Measurements from ENCODE around the gene RUFY4. TPM values are rescaled to one million over a fixed set of nuclear protein-coding genes. Genes with fewer than 3 reads are reported as not detected.
A peak's percentile ranks its signal among the peaks of the same experiment; 100 is the strongest.
"Not testable (repeated sequence)": the region's sequence is repeated elsewhere in the genome, so short reads cannot be mapped to it uniquely, and the experiment has no call there.

The RUFY4 gene
- total RNA-seq, 1 donor from 2014 or later: not detected

DNA sequence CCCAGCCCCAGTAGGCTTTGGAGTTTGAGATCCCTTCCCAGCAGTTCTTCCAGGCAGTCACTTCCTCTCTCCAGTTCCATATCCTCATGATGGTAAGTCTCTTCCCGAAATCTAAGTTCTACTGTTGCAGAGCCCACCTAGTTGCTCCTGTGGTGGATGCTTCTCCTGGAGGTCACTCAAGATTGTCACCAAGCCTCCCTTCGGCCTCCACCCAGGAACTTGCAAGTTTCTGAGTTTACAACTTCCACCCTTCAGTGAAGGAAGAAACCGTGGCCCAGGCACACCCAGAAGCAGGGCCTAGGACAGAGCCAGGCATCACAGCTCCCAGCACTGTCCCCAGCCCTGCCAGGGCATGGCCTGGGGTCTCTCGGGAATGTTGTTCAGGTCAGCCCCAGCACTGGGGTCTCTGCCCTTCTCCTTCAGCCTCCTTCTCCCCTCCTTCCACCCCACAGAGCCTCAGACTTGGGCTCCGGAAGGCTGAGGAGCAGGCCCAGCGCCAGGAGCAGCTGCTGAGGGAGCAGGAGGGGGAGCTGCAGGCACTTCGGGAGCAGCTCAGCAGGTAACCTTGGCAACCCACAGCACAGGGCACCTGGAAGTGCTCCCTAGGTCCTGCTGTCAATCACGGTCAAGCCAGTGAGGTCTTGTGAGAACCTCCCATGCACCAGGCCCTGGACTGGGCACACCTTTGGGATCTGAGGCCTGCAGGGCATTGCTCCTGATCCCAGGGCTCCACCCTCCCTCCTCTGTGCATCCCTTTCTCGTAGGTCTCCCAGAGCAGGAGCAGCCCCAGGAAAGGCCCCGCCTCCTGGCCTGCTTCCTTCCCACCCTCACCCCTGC, 7.1 kb downstream of the RUFY4 start:
- ATAC-seq (no peak), DNase-seq (ENCODE audit: missing footprints) (no peak)
- intact Hi-C loops (cut with DNase I): no loop called here

DNA sequence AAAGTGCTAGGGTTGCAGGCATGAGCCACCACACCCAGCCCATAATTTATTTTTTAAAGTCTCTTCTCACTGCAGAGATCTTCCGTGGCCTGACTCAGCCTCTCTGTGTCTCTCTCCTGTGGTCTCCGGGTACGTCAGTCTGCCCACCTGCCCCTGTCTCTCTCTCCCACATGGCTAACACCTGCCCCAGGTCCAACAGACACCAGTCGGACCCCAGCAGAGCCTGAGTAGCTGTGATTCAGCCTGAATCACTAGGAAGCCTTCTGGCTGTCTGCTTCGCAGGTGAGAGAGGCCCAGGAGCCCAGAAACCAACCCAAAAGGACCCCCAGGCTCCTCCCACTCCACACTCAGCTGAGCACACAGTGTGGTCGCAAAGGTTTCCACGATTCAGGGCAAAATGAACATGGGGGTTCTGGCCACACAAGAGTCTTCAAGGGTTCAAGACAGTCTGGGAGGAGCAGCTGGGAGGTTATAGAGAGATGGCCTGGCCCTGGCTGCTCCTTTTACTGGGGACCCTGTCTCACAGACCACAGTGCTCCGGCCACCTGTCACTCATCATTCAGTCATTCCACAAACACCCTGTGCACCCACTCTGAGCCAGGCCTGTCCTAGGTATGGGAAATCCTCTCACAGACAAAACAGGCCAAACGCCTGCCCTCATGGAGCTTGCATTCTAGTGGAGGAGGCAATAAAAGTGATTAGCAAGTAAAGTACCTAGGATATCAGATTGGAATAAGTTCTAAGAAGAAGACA, 8.6 kb downstream of the RUFY4 start:
- intact Hi-C loops (cut with DNase I): no loop called here
- DNase-seq (ENCODE audit: missing footprints) (no peak), ATAC-seq (no peak)

DNA sequence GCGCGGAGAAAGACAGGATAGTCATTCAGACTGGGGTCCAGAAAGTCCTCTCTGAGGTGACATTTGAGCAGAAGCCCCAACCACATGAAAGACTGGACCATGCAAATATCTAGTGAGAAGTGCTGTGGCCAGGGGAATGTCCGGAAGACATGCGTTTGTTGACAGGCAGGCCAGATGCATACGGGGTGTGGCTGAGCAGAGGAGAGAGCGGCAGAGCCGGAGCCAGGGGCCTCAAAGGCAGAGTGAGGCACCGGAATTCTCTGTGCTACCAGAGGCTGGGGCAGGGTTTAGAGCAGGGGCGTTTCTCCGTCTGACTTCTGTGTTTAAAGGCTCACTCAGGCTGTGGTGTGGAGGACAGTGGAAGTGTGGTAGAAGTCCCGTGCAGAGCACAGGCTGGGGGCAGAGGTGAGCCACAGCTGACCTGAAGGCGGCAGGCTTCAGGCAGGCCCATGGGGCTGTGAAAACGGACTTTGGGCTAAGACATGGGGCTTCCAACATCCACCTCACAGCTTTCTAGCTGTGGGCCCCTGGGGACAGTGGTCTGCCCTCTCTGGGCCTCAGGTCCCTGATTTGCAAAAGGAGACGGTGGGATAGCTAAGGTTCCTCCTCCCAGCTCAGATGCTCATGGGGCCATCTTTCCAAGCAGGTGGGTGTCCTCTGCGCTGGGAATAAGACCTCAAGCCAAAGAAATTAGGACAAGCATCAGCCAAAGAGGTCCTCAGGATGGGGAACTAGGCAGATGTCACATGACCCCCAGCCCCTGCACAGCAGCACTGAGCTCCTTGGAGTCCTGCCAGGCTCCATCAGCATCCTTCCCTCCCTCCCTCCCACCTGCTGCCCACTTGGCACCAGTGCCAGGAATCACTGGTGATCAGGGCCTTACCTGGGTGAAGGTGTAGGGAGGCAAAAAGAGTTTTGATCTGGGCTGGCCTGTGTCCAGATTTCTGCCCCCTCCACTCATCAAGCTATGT, 11.2 kb downstream of the RUFY4 start:
- no peak for ATAC-seq
- intact Hi-C loops (cut with DNase I): no loop called here
- DNase-seq (ENCODE audit: missing footprints): no peak

DNA sequence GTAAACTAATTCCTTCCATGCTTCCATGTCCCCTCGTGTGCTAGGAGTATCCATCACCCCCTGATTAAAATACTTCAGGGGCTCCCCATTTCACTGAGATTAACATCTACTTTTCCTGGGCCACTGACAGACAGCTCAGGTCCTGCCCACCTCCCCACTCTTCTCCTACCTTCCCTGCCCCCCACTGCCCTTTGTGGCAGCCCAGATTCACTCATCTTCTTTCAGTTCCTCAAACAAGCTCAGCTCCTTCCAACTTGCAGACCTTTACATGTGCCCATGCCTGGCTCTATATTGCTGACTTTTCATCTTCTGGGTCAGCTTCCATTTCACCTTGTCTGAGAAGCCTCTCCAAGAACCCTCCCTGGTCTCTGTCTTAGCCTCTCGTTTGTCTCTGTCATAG, 12.0 kb downstream of the RUFY4 start:
- intact Hi-C loops (cut with DNase I): no loop called here
- no peak for ATAC-seq
- no peak for DNase-seq (ENCODE audit: missing footprints)

DNA sequence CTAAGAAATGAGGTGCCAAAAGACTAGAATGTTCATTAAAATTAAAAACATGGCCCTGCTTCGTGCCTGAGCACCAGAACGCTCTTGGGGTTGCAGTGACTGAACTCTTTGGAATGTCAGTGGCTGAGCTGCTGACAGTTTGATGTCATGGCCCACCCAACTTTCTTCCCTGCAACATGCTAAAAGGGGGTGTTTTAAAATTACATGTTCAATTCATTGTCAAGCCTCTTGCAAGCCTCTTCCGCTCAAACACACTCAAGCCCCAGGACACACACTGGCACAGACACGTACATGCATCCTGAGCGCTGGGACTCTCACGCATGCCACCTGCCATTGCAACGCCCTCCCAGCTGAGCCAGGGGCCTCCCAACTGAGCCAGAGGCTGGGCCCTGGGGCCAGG, 12.6 kb downstream of the RUFY4 start:
- no peak for ATAC-seq
- DNase-seq (ENCODE audit: missing footprints): no peak
- intact Hi-C loops (cut with DNase I): no loop called here

DNA sequence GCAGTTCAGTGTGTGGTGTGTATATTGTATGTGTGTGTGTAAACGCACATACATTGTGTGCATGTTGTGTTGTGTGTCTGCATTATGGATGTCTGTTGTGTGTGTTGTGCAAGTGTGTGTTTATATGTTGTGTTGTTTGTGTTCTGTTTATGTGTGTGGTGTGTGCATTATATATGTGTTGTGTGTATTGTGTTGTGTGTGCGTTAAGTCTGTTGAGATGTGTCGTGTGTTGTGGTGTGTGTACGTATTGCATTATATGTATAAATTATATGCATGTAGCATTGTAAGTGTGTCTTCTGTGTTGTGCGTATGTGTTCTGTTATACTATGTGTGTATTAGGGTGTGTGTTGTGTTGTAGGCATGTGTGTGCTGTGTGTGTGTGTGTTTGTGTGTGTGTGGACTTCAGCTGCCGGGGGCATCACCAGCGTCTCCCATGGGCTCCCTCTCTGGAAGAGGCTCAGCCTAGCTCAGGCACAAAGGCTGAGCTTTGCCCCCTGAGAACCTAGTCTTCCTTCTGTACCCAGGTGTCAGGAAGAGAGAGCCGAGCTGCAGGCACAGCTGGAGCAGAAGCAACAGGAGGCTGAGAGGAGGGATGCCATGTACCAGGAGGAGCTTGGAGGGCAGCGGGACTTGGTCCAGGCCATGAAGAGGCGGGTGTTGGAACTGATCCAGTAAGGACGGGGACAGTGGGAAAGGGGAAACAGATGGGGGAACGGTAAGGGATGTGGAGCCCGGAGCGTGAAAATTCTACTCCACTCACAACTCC, 13.7 kb downstream of the RUFY4 start:
- no peak for ATAC-seq
- intact Hi-C loops (cut with DNase I): no loop called here
- DNase-seq (ENCODE audit: missing footprints): no peak

DNA sequence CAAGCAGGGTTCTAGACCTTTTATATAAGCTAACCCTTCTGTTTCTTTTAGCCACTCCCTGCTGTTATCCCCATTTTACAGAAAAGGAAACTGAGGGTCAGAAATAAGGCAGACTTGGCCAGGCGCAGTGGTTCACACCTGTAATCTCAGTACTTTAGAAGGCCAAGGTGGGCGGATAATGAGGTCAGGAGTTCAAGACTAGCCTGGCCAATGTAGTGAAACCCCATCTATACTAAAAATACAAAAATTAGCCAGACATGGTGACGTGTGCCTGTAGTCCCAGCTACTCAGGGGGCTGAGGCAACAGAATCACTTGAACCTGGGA, 14.3 kb downstream of the RUFY4 start:
- ATAC-seq: no peak
- intact Hi-C loops (cut with DNase I): no loop called here
- DNase-seq (ENCODE audit: missing footprints): no peak

DNA sequence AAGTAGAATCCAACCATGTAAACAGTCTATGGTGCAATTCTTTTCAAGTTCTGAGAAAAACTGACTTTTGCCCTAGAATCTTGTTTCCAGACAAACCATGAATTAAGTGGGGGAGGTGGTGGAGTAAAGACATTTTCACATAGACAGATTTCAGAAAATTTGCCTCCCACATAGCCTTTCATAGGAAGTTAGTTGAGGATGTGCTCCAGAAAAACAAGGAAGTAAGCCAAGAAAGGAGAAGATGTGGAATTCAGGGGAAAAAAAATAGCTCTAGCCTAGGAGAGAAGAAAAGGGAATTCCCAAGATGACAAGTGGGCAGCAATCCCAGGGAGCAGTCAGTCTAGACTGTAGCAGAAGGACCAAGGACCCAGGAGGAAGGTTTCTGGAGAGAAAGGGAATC, 17.4 kb downstream of the RUFY4 start:
- DNase-seq (ENCODE audit: missing footprints): no peak
- intact Hi-C loops (cut with DNase I): no loop called here
- ATAC-seq: no peak

DNA sequence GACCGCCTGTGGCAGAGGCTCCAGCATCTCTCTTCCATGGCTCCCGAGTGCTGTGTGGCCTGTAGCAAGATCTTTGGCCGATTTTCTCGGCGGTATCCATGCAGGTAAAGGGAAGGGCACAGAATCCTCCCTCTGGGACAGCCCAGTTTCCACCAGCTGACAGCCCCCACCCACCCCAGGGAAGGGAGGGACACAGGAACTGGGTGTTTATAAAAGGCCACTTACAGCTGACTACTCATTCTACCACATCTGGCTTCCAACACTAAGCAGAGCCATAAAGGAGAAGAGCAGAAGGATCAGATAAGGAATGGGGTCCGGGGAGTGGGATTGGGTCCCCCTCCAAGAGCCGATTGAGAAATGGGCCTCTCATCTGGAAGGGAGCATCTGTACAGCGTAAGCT, 20.2 kb downstream of the RUFY4 start:
- DNase-seq (ENCODE audit: missing footprints) (no peak), ATAC-seq (no peak)
- intact Hi-C loops (cut with DNase I): no loop called here

DNA sequence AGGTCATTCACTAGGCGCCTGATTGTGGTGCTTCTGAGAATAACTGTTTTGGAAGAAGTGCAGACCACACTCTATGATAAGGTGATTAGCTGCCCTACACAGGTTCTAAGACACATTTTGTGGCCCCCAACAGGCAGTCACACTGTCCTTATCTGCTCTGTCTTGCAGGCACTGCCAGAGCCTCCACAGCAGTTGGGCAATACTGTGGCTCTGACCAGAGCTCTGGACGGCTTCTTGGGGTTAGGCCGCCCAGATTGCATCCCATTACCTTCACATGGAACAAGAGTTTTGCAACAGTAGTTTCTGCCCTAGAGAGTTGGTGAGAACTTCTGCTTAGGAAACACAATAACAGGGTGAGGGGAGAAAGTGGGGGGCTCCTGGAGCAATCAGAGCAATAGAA, 22.7 kb downstream of the RUFY4 start:
- no peak for ATAC-seq
- DNase-seq (ENCODE audit: missing footprints): no peak
- intact Hi-C loops (cut with DNase I): no loop called here

DNA sequence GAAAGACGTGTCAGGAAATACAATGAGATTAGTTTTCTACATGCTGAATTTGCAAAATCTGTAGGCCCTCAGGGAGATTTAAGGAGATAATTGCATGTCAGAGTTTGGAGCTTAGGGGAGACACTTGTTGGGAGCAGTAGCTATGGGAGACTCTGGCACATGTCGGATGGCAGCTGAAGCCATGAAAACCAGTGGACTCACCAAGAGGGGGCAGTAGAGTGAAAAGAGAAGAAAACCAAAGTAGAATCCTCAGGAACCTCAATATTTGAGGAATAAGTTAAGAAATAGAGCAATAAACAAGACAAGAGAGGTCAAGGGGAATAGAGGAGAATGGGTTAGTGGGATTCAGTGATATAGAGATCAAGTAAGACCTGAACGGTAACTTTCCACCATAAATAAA, 24.8 kb downstream of the RUFY4 start:
- no peak for DNase-seq (ENCODE audit: missing footprints)
- no peak for ATAC-seq
- intact Hi-C loops (cut with DNase I): no loop called here

DNA sequence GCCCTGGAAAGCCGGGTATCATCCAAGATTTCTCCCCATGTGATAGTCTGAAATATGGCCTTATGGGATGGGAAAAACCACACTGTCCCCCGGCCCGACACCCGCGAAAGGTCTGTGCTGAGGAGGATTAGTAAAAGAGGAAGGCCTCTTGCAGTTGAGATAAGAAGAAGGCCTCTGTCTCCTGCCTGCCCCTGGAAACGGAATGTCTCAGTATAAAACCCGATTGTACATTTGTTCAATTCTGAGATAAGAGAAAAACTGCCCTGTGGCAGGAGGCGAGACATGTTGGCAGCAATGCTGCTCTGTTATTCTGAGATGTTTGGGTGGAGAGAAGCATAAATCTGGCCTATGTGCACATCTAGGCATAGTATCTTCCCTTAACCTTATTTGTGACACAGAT, 26.8 kb downstream of the RUFY4 start:
- no peak for DNase-seq (ENCODE audit: missing footprints)
- intact Hi-C loops (cut with DNase I): no loop called here
- ATAC-seq: no peak

DNA sequence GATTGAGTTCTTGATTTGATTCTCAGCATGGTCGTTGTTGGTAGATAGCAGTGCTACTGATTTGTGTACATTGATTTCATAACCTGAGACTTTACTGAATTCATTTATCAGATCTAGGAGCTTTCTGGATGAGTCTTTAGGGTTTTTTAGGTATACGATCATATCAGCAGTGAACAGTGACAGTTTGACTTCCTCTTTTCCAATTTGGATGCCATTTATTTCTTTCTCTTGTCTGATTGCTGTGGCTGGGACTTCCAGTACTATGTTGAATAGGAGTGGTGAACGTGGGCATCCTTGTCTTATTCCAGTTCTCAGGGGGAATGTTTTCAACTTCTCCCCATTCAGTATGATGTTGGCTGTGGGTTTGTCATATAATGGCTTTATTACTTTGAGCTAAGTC, 28.9 kb downstream of the RUFY4 start:
- DNase-seq (ENCODE audit: missing footprints): no peak
- no peak for ATAC-seq
- intact Hi-C loops (cut with DNase I): no loop called here

DNA sequence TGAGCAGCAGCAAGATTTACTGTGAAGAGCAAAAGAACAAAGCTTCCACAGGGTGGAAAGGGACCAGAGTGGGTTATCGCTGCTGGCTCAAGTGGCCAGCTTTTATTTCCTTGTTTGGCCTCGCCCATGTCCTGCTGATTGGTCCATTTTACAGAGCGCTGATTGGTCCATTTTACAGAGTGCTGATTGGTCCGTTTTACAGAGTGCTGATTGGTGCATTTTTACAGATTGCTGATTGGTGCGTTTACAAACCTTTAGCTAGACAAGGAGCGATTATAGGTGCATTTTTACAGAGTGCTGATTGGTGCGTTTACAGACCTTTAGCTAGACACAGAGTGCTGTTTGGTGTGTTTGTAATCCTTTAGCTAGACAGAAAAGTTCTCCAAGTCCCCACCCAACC, 39.8 kb downstream of the RUFY4 start:
- intact Hi-C loops (cut with DNase I); DNase-seq (ENCODE audit: missing footprints); ATAC-seq: not testable (repeated sequence)

DNA sequence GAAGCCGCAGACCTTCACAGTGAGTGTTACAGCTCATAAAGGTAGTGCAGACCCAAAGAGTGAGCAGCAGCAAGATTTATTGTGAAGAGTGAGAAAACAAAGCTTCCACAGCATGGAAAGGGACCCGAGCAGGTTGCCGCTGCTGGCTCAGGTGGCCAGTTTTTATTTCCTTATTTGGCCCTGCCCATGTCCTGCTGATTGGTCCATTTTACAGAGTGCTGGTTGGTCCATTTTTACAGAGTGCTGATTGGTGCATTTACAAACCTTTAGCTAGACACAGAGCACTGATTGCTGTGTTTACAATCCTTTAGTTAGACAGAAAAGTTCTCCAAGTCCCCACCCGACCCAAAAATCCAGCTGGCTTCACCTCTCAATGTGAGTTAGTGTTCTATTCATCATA, 52.7 kb downstream of the RUFY4 start:
- ATAC-seq; intact Hi-C loops (cut with DNase I); DNase-seq (ENCODE audit: missing footprints): not testable (repeated sequence)

DNA sequence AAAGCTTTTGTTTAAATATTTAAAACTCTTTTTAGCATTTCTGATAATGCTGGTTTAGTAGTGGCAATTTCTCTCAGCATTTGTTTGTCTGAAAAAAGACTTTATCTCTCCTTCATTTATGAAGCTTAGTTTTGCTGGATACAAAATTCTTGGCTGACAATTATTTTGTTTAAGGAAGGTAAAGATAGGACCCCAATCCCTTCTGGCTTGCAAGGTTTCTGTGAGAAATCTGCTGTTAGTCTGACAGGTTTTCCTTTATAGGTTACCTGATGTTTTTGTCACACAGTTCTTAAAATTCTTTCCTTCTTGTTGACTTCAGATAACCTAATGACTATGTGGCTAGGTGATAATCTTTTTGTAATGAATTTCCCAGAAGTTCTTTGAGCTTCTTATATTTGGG, 53.2 kb downstream of the RUFY4 start:
- DNase-seq (ENCODE audit: missing footprints); intact Hi-C loops (cut with DNase I); ATAC-seq: not testable (repeated sequence)

DNA sequence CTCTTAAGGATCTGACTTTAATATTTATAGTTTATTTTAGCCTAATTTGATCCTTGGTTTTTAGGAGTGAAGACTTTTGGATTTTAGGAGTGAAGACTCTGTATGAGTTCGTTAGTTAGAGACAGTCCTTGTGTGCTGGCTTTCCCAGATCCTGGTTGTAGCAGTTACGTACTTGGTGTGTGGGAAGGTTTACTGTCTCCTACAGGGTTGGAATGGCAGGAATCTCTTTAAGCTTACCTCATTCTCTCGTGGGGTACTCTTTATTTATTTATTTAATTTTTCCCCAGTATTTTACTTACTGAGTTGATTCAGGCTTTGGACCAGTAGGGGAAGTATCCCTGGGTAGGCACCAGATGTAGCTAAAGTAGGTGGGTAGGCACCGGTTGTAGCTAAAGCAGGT, 54.9 kb downstream of the RUFY4 start:
- DNase-seq (ENCODE audit: missing footprints): no peak
- no peak for ATAC-seq
- intact Hi-C loops (cut with DNase I): no loop called here

DNA sequence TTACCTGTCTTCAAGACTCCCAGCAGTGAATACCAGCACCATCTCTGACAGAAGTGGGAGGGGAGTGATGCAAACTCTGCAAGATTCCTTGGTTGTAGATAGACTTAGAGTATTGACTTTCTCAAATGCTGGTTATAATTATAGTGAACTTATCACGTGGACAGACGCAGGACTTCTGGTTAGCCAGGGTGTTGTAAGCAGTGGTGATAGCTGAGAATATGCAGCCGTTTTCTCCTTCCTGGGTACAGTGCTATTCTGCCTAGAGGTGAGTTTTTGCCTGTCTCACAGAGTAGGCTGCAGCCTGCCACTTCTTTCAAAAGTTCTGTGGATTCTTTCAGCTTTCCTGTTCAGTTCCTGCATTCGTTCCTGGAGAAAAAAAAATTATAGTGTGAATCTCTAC, 56.0 kb downstream of the RUFY4 start:
- DNase-seq (ENCODE audit: missing footprints): no peak
- intact Hi-C loops (cut with DNase I): no loop called here
- ATAC-seq: peak; percentile 80

DNA sequence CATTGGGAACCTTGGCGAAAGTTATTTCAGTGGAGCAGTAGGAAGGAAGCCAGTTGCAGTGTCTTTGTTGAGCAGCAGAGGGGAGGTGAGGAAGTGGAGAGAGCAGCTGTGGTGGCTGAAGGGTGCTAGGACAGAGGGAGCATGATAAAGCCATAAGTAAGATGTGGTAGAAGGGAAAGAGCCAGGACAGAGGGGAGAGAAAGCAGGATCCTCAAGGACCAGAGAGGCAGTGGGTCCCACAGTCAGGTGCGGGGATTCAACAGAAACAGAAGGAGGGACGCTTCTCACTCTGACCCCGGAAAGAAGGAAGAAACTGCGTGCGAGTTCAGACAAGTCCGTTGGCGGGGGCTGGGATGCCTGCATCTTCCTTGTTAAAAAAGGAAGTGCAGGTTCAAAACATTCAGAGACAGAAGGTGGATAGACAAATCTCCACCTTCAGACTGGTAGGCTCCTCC, 56.6 kb downstream of the RUFY4 start, which contains the start of gene CXCR2:
CXCR2 (plus strand) TSS at position 403 of the 455 bp plus-strand sequence. CDS start 8,774 bp downstream, outside the sequence.
- intact Hi-C loops (cut with DNase I): no loop called here
- peak; percentile 73 for ATAC-seq

More for the DNA sequence above, 56.6 kb downstream of the RUFY4 start, which contains the start of gene CXCR2:
- peak; percentile 90 for DNase-seq (ENCODE audit: missing footprints)

Measured in Right ventricle myocardium inferior (tissue), 1 donor.